Loucy (cell line): Measurements from ENCODE around the gene CDK5R2.

Source experiments
- H2AFZ ChIP-seq: fragments of 200-600 bp; sonication (generic); 2 replicates; pipeline ENCODE4 v1.6.0; 2016; ENCODE audit warnings: antibody characterized with exemption, mild to moderate bottlenecking, low read length, moderate library complexity
- H3F3A ChIP-seq: fragments of 200-600 bp; 2 replicates; pipeline ENCODE4 v1.6.0; 2016; ENCODE audit warnings: antibody characterized with exemption, low read depth, mild to moderate bottlenecking
- H3K27me3 ChIP-seq: fragments of 200-600 bp; sonication (generic); 2 replicates; pipeline ENCODE4 v1.6.1; 2014; ENCODE audit warnings: low read length, mild to moderate bottlenecking; ENCODE audit not compliant: insufficient read depth, poor library complexity, severe bottlenecking
- H3K36me3 ChIP-seq: fragments of 200-600 bp; sonication (generic); 2 replicates; pipeline ENCODE4 v1.6.1; 2016; ENCODE audit warnings: low read length; ENCODE audit not compliant: insufficient read depth
- H3K4me1 ChIP-seq: fragments of 200-600 bp; sonication (generic); 2 replicates; pipeline ENCODE4 v1.5.1; 2014; ENCODE audit warnings: low read length, mild to moderate bottlenecking; ENCODE audit not compliant: insufficient read depth, poor library complexity, severe bottlenecking
- H3K4me2 ChIP-seq: fragments of 200-600 bp; sonication (generic); 2 replicates; pipeline ENCODE4 v1.6.0; 2014; ENCODE audit warnings: antibody characterized with exemption, low read length, low read depth, mild to moderate bottlenecking; ENCODE audit not compliant: poor library complexity, severe bottlenecking
- H3K4me3 ChIP-seq: fragments of 200-600 bp; sonication (generic); 2 replicates; pipeline ENCODE4 v1.5.1; 2014; ENCODE audit warnings: low read length, mild to moderate bottlenecking, mixed read lengths; ENCODE audit not compliant: poor library complexity, severe bottlenecking
- H3K79me2 ChIP-seq: fragments of 200-600 bp; sonication (generic); 2 replicates; pipeline ENCODE4 v1.6.1; 2014; ENCODE audit warnings: low read length; ENCODE audit not compliant: insufficient read depth
- H3K9ac ChIP-seq: fragments of 200-600 bp; sonication (generic); 2 replicates; pipeline ENCODE4 v1.6.0; 2014; ENCODE audit warnings: mild to moderate bottlenecking, low read depth, low read length, moderate library complexity; ENCODE audit not compliant: poor library complexity, severe bottlenecking
- H3K9me2 ChIP-seq: fragments of 200-600 bp; sonication (generic); replicated peaks from 2 replicates; pipeline ENCODE4 v1.6.1; 2016; ENCODE audit warnings: low read depth, low read length, mixed read lengths
- H3K9me3 ChIP-seq: fragments of 200-600 bp; sonication (generic); 2 replicates; pipeline ENCODE4 v1.6.1; 2014; ENCODE audit warnings: mild to moderate bottlenecking, antibody characterized with exemption, low read length, low read depth; ENCODE audit not compliant: insufficient read depth
- H4K20me1 ChIP-seq: fragments of 200-600 bp; sonication (generic); 2 replicates; pipeline ENCODE4 v1.6.0; 2014; ENCODE audit warnings: antibody characterized with exemption, low read length, mild to moderate bottlenecking; ENCODE audit not compliant: insufficient read depth, poor library complexity, severe bottlenecking
- EZH2phosphoT487 ChIP-seq: fragments of 200-600 bp; IDR thresholded peaks from 2 replicates; pipeline ENCODE4 v1.6.1; 2018; ENCODE audit warnings: antibody characterized with exemption, mild to moderate bottlenecking, moderate library complexity, borderline replicate concordance
- TF ChIP-seq, protein P1 (sequence below): fragments of 200-600 bp; sonication (generic); conservative IDR thresholded peaks from 2 replicates; pipeline ENCODE4 v1.5.1; 2014; ENCODE audit warnings: mild to moderate bottlenecking, antibody characterized with exemption, low read length

CDK5R2 gene

DNA sequence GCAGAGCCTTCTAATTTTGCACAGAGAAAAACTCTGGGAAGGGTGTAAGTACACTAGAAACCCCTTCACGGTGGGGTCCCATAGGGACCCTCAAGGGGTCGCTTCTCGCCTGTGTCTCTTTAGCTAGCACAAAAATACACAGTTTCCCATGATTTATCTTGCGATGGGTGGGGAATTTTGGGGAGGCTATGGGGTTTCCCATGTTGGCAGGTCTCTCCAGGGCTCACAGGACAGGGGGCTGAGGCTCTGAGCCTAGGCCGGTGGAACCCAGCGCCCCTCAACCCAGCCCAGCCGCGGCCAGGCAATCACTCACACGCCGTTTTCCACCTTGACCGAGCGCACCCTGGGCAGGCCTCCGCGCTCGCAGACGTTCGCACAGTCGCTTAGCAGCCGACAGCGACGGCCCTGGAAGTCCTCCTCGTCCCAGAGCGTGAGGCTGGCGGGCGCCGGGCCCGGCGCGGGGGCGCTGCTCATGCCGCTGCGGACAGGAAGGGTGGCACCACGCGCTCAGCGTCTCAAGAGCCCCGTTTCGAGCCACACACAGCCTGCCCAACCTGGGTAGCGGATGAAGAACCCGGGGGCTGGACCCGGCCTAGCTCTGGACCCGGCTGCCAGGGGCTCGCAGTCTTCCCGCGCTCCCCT lies 33.4 kb downstream of the CDK5R2 start:
- H3K4me2 ChIP-seq = no peak overlapping the region
- H3K4me1 ChIP-seq = peaks cover 8% of the 10 kb centered on the region
- H3K36me3 ChIP-seq = no peaks in the 10 kb centered on the region
- H3K9me2 ChIP-seq = no peaks in the 10 kb centered on the region
- H3K9ac ChIP-seq = no peak overlapping the region
- no peaks in the 10 kb centered on the region for H3K9me3 ChIP-seq
- TF ChIP-seq, protein P1, sequence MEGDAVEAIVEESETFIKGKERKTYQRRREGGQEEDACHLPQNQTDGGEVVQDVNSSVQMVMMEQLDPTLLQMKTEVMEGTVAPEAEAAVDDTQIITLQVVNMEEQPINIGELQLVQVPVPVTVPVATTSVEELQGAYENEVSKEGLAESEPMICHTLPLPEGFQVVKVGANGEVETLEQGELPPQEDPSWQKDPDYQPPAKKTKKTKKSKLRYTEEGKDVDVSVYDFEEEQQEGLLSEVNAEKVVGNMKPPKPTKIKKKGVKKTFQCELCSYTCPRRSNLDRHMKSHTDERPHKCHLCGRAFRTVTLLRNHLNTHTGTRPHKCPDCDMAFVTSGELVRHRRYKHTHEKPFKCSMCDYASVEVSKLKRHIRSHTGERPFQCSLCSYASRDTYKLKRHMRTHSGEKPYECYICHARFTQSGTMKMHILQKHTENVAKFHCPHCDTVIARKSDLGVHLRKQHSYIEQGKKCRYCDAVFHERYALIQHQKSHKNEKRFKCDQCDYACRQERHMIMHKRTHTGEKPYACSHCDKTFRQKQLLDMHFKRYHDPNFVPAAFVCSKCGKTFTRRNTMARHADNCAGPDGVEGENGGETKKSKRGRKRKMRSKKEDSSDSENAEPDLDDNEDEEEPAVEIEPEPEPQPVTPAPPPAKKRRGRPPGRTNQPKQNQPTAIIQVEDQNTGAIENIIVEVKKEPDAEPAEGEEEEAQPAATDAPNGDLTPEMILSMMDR = no peak
- no peak for TF ChIP-seq EZH2phosphoT487
- H3K4me3 ChIP-seq = no peak overlapping the region
- H3K27me3 ChIP-seq = no peaks in the 10 kb centered on the region
- no peaks in the 10 kb centered on the region for H4K20me1 ChIP-seq
- no peaks in the 10 kb centered on the region for H3F3A ChIP-seq
- H3K79me2 ChIP-seq = no peaks in the 10 kb centered on the region
- no peak overlapping the region for H2AFZ ChIP-seq

DNA sequence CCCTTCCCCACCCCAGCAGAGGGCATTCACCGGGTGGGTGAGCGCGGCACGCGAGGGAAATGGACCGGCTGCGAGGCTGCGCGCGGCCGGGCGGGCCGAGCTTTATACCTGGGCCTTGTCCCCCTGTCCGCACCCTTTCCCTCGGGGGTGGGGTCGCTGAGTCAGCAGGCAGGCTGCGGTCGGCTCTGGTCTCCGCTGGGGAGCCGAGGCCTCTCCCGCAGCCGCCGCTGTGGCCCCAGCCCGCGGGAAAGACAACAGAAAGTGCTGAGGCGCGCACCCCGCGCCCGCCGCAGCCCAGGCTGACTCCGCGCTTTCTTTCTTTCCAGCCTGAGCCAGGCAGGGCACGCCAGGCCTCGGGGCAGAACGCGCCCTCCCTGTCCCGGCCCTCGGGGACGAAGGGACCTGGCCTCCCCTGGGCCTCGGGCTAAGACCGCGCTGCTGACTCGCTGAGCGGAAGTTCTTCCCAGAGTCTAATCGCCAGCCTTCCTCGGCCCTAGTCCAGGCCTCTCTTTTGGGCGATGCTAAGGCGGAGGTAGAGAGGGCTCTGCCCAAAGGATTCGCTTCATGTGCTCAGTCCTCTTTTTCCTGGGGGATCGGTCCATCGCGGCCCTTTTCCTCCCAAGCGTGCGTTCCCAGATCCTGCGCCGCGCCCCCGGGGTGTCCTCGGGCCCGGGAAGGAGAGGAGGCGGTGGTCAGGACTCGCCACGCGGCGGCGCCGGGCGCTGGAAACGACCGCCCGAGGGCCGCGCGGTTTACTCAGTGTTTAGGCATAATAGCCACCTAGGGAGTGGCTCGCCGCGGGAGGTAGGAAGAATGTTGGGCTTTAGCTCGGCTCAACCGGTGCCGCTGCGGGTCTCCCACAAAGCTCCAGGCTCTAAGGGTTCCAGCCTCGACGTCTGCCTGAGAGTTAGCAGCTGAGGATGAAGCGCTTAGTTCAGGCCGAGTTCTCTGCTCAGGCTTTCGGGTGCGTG lies 34.2 kb downstream of the CDK5R2 start, which contains the start of gene CRYBA2:
TSS of gene CRYBA2 (minus strand) at position 78 of the 971 bp plus-strand sequence. CDS start 246 bp downstream, outside the sequence.
- no peak within 1 kb of the TSS for H3K4me2 ChIP-seq

DNA sequence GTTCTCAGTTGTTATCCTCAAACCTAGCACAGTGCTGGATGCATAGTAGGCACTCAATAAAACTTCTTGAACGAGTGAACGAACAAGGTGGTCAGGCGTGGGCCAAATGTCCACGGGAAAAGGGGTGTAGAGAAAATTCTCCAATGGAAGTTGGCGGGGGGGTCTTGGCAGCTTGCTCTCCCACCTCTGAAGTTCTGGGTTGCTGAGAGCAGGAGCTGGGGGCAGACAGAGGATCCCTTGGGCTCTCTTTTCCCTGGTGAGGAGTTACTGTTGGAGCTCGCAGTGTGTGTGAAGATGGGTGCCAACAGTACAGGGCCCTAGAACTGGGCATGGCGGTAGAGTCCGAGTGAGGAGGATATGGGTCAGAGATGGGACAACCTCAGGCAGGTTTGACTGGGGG lies 36.1 kb downstream of the CDK5R2 start:
- H3K9me2 ChIP-seq = no peaks in the 10 kb centered on the region
- H3K4me1 ChIP-seq = peaks cover 33% of the 10 kb centered on the region
- no peak overlapping the region for H3K4me3 ChIP-seq
- no peak overlapping the region for H3K4me2 ChIP-seq
- no peak overlapping the region for H2AFZ ChIP-seq
- TF ChIP-seq EZH2phosphoT487 = no peak
- TF ChIP-seq, protein P1 = no peak
- H3K79me2 ChIP-seq = no peaks in the 10 kb centered on the region
- H3K9ac ChIP-seq = no peak overlapping the region
- H3F3A ChIP-seq = no peaks in the 10 kb centered on the region
- no peaks in the 10 kb centered on the region for H3K36me3 ChIP-seq
- no peaks in the 10 kb centered on the region for H4K20me1 ChIP-seq
- H3K9me3 ChIP-seq = no peaks in the 10 kb centered on the region
- H3K27me3 ChIP-seq = no peaks in the 10 kb centered on the region

More for the DNA sequence above, 34.2 kb downstream of the CDK5R2 start, which contains the start of gene CRYBA2:
- Histone ChIP-seq H3K27me3 (no peaks in the 10 kb centered on the region), H3K9me2 (no peaks in the 10 kb centered on the region), H2AFZ (no peak within 1 kb of the TSS), H3F3A (no peaks in the 10 kb centered on the region), H3K4me1 (peaks cover 16% of the 10 kb centered on the region), H4K20me1 (no peaks in the 10 kb centered on the region), H3K9ac (no peak within 1 kb of the TSS), H3K36me3 (no peaks in the 10 kb centered on the region), H3K79me2 (no peaks in the 10 kb centered on the region), H3K9me3 (no peaks in the 10 kb centered on the region), H3K4me3 (no peak within 1 kb of the TSS)
- TF ChIP-seq, protein P1 = no peak
- no peak for TF ChIP-seq EZH2phosphoT487
